ENCODE measurements around the gene PRR12. TPM values are rescaled to one million over a fixed set of nuclear protein-coding genes. Genes with fewer than 3 reads are reported as not detected.

PRR12 gene
- total and polyA plus RNA-seq, 4 donors, result 0.86 to 3.5 (median 2.8) TPM

- Histone ChIP-seq H3K27ac (ENCODE audit: low read depth in 1 of 2, low read length in 2 of 2) (no peak overlapping the region), H3K4me3 (ENCODE audit: low read depth in 1 of 3, low read length in 3 of 3) (no peak overlapping the region), H3K4me1 (ENCODE audit: control insufficient read depth in 4 of 4, insufficient read depth in 4 of 4, low read length in 3 of 4) (no peaks in the 10 kb centered on the region), H3K9ac (ENCODE audit: low read depth in 1 of 2, low read length in 2 of 2) (no peak overlapping the region), H3K36me3 (ENCODE audit: control insufficient read depth in 4 of 4, insufficient read depth in 3 of 4, low read depth in 1 of 4, low read length in 3 of 4) (peaks cover 20 to 34% (median 22%) of the 10 kb centered on the region in 4 donors), H3K9me3 (ENCODE audit: control insufficient read depth in 4 of 4, low read length in 3 of 4) (no peaks in the 10 kb centered on the region), H3K27me3 (ENCODE audit: control insufficient read depth in 4 of 4, insufficient read depth in 4 of 4, low read length in 3 of 4) (no peaks in the 10 kb centered on the region)
- no peak for DNase-seq (ENCODE audit: low spot score)
- TF ChIP-seq TAF1 (conservative IDR thresholded peaks at IDR 0.05) (no peak), GABPA (IDR thresholded peaks at IDR 0.05 in 1 of 2, conservative IDR thresholded peaks at IDR 0.05 in 1 of 2) (no peak), SP1 (IDR thresholded peaks at IDR 0.05) (no peak), MAX (IDR thresholded peaks at IDR 0.05) (no peak), HNF4G (IDR thresholded peaks at IDR 0.05) (no peak), YY1 (IDR thresholded peaks at IDR 0.05) (no peak), JUND (IDR thresholded peaks at IDR 0.05) (no peak), RAD21 (IDR thresholded peaks at IDR 0.05) (no peak), FOXA1 (IDR thresholded peaks at IDR 0.05) (no peak), RXRA (IDR thresholded peaks at IDR 0.05) (no peak), ZBTB33 (IDR thresholded peaks at IDR 0.05) (no peak), FOXA2 (IDR thresholded peaks at IDR 0.05) (no peak)
- TF ChIP-seq, protein P1, sequence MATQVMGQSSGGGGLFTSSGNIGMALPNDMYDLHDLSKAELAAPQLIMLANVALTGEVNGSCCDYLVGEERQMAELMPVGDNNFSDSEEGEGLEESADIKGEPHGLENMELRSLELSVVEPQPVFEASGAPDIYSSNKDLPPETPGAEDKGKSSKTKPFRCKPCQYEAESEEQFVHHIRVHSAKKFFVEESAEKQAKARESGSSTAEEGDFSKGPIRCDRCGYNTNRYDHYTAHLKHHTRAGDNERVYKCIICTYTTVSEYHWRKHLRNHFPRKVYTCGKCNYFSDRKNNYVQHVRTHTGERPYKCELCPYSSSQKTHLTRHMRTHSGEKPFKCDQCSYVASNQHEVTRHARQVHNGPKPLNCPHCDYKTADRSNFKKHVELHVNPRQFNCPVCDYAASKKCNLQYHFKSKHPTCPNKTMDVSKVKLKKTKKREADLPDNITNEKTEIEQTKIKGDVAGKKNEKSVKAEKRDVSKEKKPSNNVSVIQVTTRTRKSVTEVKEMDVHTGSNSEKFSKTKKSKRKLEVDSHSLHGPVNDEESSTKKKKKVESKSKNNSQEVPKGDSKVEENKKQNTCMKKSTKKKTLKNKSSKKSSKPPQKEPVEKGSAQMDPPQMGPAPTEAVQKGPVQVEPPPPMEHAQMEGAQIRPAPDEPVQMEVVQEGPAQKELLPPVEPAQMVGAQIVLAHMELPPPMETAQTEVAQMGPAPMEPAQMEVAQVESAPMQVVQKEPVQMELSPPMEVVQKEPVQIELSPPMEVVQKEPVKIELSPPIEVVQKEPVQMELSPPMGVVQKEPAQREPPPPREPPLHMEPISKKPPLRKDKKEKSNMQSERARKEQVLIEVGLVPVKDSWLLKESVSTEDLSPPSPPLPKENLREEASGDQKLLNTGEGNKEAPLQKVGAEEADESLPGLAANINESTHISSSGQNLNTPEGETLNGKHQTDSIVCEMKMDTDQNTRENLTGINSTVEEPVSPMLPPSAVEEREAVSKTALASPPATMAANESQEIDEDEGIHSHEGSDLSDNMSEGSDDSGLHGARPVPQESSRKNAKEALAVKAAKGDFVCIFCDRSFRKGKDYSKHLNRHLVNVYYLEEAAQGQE (IDR thresholded peaks at IDR 0.05), result no peak
- WGBS, result 98% methylated on average over 38 of the region's 38 CpGs
Measured at GRCh38 chr19:49601482-49602038, 10.6 kb downstream of the PRR12 start.

DNA sequence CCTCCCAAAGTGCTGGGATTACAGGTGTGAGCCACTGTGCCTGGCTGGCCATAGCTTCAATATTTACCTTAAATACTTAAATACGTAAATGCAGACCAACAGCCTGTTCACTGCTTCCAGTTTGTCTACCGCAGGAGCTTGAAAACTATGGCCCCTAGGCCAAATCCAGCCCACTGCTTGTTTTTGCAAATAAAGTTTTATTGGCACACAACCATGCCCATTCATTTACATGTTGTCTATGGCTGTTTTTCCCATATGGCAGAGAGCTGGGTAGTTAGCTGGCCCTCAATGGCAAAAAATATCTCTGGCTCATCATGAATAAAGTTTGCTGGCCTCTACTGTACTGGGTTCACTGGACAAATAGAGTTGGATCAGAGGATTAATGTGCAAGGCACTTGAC is 11.8 kb downstream of the PRR12 start:
- Histone ChIP-seq H3K27me3 (ENCODE audit: control insufficient read depth in 4 of 4, insufficient read depth in 4 of 4, low read length in 3 of 4) (no peaks in the 10 kb centered on the region), H3K27ac (ENCODE audit: low read depth in 1 of 2, low read length in 2 of 2) (no peak overlapping the region), H3K4me1 (ENCODE audit: control insufficient read depth in 4 of 4, insufficient read depth in 4 of 4, low read length in 3 of 4) (no peaks in the 10 kb centered on the region), H3K9ac (ENCODE audit: low read depth in 1 of 2, low read length in 2 of 2) (no peak overlapping the region), H3K9me3 (ENCODE audit: control insufficient read depth in 4 of 4, low read length in 3 of 4) (no peaks in the 10 kb centered on the region), H3K36me3 (ENCODE audit: control insufficient read depth in 4 of 4, insufficient read depth in 3 of 4, low read depth in 1 of 4, low read length in 3 of 4) (peaks cover 13 to 32% (median 22%) of the 10 kb centered on the region in 4 donors), H3K4me3 (ENCODE audit: low read depth in 1 of 3, low read length in 3 of 3) (no peak overlapping the region)
- 96% methylated on average over 2 of the region's 2 CpGs for WGBS
- no peak for DNase-seq (ENCODE audit: low spot score)
- no peak for TF ChIP-seq RAD21 (IDR thresholded peaks at IDR 0.05)
- TF ChIP-seq, protein P1 (IDR thresholded peaks at IDR 0.05), result no peak
- TF ChIP-seq YY1 (IDR thresholded peaks at IDR 0.05), result no peak

All from liver (tissue), 9 donors.